HG03039 (cell line): Measurements from ENCODE around the gene FUT7.
"Not testable (repeated sequence)": the region's sequence is repeated elsewhere in the genome, so short reads cannot be mapped to it uniquely, and the experiment has no call there.

Source experiments
- ATAC-seq: cut with Tn5 transposase; IDR thresholded peaks from one replicate; pipeline ENCODE4 v1.9.1; 2021; ENCODE audit warnings: mild to moderate bottlenecking, moderate library complexity; ENCODE audit not compliant: unreplicated experiment

FUT7 gene

GRCh38 chr9:137066096-137066861 is 34.4 kb upstream of the FUT7 start:
- no peak for ATAC-seq

GRCh38 chr9:137065336-137065967 is 33.6 kb upstream of the FUT7 start:
- ATAC-seq, result no peak

- ATAC-seq, result no peak
Measured at GRCh38 chr9:137064880-137065164, 32.9 kb upstream of the FUT7 start.

- ATAC-seq, result no peak
Measured at GRCh38 chr9:137064027-137064879, 32.4 kb upstream of the FUT7 start.

- no peak for ATAC-seq
Measured at GRCh38 chr9:137063311-137064026, 31.6 kb upstream of the FUT7 start.

GRCh38 chr9:137062798-137063197 is 30.9 kb upstream of the FUT7 start:
- not testable (repeated sequence) for ATAC-seq

GRCh38 chr9:137062384-137062783 is 30.5 kb upstream of the FUT7 start:
- no peak for ATAC-seq

- ATAC-seq, result no peak
Measured at GRCh38 chr9:137058521-137059234, 26.8 kb upstream of the FUT7 start.

- ATAC-seq, result no peak
Measured at GRCh38 chr9:137057545-137057944, 25.7 kb upstream of the FUT7 start.

- ATAC-seq, result no peak
Measured at GRCh38 chr9:137056739-137057415, 25.0 kb upstream of the FUT7 start.

GRCh38 chr9:137055385-137056364 is 23.8 kb upstream of the FUT7 start:
- no peak for ATAC-seq

- no peak for ATAC-seq
Measured at GRCh38 chr9:137054932-137055384, 23.1 kb upstream of the FUT7 start.

GRCh38 chr9:137053944-137054931 is 22.4 kb upstream of the FUT7 start, which contains the start of gene ENTPD2:
Gene ENTPD2 (minus strand): TSS chr9:137054061. CDS start chr9:137053997, 64 bp downstream.
- no peak for ATAC-seq

- ATAC-seq, result no peak
Measured at GRCh38 chr9:137052998-137053943, 21.4 kb upstream of the FUT7 start.

GRCh38 chr9:137052293-137052692 is 20.4 kb upstream of the FUT7 start:
- no peak for ATAC-seq

GRCh38 chr9:137051145-137051724 is 19.3 kb upstream of the FUT7 start:
- ATAC-seq, result no peak
